ENCODE results near the gene KRT6B. TPM values are rescaled to one million over a fixed set of nuclear protein-coding genes. Genes with fewer than 3 reads are reported as not detected.

KRT6B gene
- total and polyA plus RNA-seq, 2 experiments from 2014 or later: not detected

GRCh38 chr12:52438305-52439301 lies 13.3 kb downstream of the KRT6B start:
- no peak for DNase-seq (ENCODE audit: low spot score)
- Mint-ChIP-seq H3K4me1 (peaks cover 17% of the 10 kb centered on the region), H3K9me3 (no peaks in the 10 kb centered on the region; the same call in 1 of the 3 replicates), H3K36me3 (ENCODE audit: low read depth) (no peaks in the 10 kb centered on the region), H3K4me3 (no peak overlapping the region), H3K27me3 (ENCODE audit: insufficient read depth, low read depth, poor library complexity) (peaks cover 3% of the 10 kb centered on the region), H3K27ac (no peak overlapping the region)
- H3K27ac ChIP-seq (ENCODE audit: low read depth): no peak overlapping the region
- H3K4me2 ChIP-seq: no peak overlapping the region
- H3K36me3 ChIP-seq (ENCODE audit: insufficient read depth): no peaks in the 10 kb centered on the region
- H3K27me3 ChIP-seq (ENCODE audit: insufficient read depth): no peaks in the 10 kb centered on the region
- H3K4me1 ChIP-seq (ENCODE audit: insufficient read depth): peaks cover 5% of the 10 kb centered on the region; the same call in 1 of the 2 replicates
- H3K4me3 ChIP-seq: no peak overlapping the region
- H3K9me2 ChIP-seq (ENCODE audit: insufficient read depth): peaks cover 8% of the 10 kb centered on the region; the same call in 1 of the 2 replicates
- H2AFZ ChIP-seq: no peak overlapping the region
- H4K20me1 ChIP-seq (replicated peaks; ENCODE audit: insufficient read depth): no peaks in the 10 kb centered on the region
- ATAC-seq: no peak
- no peaks in the 10 kb centered on the region for H3K79me2 ChIP-seq (replicated peaks; ENCODE audit: insufficient read depth)
- no peaks in the 10 kb centered on the region for H3F3A ChIP-seq (replicated peaks; ENCODE audit: low read depth)
- TF ChIP-seq NANOG (IDR thresholded peaks at IDR 0.05; ENCODE audit: borderline replicate concordance): no peak
- TF ChIP-seq POLR2AphosphoS5 (IDR thresholded peaks at IDR 0.05; ENCODE audit: low read depth): no peak

DNA sequence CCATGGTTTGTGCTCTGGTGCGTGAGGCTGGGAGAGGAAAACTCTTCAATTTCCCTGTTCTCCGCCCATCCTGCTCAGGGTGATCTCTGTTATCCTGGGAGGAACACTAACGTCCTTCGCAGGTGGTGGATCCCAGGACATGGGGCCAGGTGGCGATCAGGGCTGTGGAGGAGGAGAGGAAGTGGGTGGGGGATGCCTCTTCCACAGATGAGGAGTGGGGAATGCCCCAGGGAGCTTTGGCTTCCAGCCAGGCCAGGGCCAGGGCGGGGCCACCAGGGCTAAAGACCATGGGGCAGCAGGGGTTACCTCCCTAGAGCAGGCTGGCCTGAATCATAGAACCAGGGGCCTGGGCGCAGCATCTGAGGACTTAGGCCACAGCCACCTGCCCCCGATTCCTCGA lies 14.4 kb downstream of the KRT6B start:
- H3K27ac ChIP-seq (ENCODE audit: low read depth): no peak overlapping the region
- H4K20me1 ChIP-seq (replicated peaks; ENCODE audit: insufficient read depth): no peaks in the 10 kb centered on the region
- no peaks in the 10 kb centered on the region for H3F3A ChIP-seq (replicated peaks; ENCODE audit: low read depth)
- H3K4me1 ChIP-seq (ENCODE audit: insufficient read depth): peaks cover 4% of the 10 kb centered on the region; the same call in 1 of the 2 replicates
- H3K4me3 ChIP-seq: no peak overlapping the region
- Mint-ChIP-seq H3K36me3 (ENCODE audit: low read depth) (no peaks in the 10 kb centered on the region), H3K27me3 (ENCODE audit: insufficient read depth, low read depth, poor library complexity) (peaks cover 3% of the 10 kb centered on the region), H3K4me1 (peaks cover 10% of the 10 kb centered on the region), H3K27ac (no peak overlapping the region), H3K4me3 (no peak overlapping the region), H3K9me3 (no peaks in the 10 kb centered on the region; the same call in 1 of the 3 replicates)
- no peaks in the 10 kb centered on the region for H3K36me3 ChIP-seq (ENCODE audit: insufficient read depth)
- DNase-seq (ENCODE audit: low spot score) (no peak), ATAC-seq (no peak)
- H2AFZ ChIP-seq: no peak overlapping the region
- H3K79me2 ChIP-seq (replicated peaks; ENCODE audit: insufficient read depth): no peaks in the 10 kb centered on the region
- peaks cover 13% of the 10 kb centered on the region for H3K9me2 ChIP-seq (ENCODE audit: insufficient read depth)
- no peak overlapping the region for H3K4me2 ChIP-seq
- H3K27me3 ChIP-seq (ENCODE audit: insufficient read depth): no peaks in the 10 kb centered on the region
- no peak for TF ChIP-seq ZNF331 (CRISPR knock-in tag; IDR thresholded peaks at IDR 0.05; ENCODE audit: low read depth)
- TF ChIP-seq REST (IDR thresholded peaks at IDR 0.05; ENCODE audit: unreplicated experiment): no peak
- TF ChIP-seq CREB1 (CRISPR knock-in tag; IDR thresholded peaks at IDR 0.05; ENCODE audit: low read depth): no peak
- TF ChIP-seq JUNB (IDR thresholded peaks at IDR 0.05; ENCODE audit: unreplicated experiment): no peak
- no peak for TF ChIP-seq STAT1 (IDR thresholded peaks at IDR 0.05; ENCODE audit: unreplicated experiment)
- TF ChIP-seq, protein P1, sequence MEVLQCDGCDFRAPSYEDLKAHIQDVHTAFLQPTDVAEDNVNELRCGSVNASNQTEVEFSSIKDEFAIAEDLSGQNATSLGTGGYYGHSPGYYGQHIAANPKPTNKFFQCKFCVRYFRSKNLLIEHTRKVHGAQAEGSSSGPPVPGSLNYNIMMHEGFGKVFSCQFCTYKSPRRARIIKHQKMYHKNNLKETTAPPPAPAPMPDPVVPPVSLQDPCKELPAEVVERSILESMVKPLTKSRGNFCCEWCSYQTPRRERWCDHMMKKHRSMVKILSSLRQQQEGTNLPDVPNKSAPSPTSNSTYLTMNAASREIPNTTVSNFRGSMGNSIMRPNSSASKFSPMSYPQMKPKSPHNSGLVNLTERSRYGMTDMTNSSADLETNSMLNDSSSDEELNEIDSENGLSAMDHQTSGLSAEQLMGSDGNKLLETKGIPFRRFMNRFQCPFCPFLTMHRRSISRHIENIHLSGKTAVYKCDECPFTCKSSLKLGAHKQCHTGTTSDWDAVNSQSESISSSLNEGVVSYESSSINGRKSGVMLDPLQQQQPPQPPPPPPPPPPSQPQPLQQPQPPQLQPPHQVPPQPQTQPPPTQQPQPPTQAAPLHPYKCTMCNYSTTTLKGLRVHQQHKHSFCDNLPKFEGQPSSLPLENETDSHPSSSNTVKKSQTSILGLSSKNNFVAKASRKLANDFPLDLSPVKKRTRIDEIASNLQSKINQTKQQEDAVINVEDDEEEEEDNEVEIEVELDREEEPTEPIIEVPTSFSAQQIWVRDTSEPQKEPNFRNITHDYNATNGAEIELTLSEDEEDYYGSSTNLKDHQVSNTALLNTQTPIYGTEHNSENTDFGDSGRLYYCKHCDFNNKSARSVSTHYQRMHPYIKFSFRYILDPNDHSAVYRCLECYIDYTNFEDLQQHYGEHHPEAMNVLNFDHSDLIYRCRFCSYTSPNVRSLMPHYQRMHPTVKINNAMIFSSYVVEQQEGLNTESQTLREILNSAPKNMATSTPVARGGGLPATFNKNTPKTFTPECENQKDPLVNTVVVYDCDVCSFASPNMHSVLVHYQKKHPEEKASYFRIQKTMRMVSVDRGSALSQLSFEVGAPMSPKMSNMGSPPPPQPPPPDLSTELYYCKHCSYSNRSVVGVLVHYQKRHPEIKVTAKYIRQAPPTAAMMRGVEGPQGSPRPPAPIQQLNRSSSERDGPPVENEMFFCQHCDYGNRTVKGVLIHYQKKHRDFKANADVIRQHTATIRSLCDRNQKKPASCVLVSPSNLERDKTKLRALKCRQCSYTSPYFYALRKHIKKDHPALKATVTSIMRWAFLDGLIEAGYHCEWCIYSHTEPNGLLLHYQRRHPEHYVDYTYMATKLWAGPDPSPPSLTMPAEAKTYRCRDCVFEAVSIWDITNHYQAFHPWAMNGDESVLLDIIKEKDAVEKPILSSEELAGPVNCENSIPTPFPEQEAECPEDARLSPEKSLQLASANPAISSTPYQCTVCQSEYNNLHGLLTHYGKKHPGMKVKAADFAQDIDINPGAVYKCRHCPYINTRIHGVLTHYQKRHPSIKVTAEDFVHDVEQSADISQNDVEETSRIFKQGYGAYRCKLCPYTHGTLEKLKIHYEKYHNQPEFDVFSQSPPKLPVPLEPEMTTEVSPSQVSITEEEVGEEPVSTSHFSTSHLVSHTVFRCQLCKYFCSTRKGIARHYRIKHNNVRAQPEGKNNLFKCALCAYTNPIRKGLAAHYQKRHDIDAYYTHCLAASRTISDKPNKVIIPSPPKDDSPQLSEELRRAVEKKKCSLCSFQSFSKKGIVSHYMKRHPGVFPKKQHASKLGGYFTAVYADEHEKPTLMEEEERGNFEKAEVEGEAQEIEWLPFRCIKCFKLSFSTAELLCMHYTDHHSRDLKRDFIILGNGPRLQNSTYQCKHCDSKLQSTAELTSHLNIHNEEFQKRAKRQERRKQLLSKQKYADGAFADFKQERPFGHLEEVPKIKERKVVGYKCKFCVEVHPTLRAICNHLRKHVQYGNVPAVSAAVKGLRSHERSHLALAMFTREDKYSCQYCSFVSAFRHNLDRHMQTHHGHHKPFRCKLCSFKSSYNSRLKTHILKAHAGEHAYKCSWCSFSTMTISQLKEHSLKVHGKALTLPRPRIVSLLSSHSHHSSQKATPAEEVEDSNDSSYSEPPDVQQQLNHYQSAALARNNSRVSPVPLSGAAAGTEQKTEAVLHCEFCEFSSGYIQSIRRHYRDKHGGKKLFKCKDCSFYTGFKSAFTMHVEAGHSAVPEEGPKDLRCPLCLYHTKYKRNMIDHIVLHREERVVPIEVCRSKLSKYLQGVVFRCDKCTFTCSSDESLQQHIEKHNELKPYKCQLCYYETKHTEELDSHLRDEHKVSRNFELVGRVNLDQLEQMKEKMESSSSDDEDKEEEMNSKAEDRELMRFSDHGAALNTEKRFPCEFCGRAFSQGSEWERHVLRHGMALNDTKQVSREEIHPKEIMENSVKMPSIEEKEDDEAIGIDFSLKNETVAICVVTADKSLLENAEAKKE (CRISPR knock-in tag; IDR thresholded peaks at IDR 0.05): no peak
- TF ChIP-seq, protein P2, sequence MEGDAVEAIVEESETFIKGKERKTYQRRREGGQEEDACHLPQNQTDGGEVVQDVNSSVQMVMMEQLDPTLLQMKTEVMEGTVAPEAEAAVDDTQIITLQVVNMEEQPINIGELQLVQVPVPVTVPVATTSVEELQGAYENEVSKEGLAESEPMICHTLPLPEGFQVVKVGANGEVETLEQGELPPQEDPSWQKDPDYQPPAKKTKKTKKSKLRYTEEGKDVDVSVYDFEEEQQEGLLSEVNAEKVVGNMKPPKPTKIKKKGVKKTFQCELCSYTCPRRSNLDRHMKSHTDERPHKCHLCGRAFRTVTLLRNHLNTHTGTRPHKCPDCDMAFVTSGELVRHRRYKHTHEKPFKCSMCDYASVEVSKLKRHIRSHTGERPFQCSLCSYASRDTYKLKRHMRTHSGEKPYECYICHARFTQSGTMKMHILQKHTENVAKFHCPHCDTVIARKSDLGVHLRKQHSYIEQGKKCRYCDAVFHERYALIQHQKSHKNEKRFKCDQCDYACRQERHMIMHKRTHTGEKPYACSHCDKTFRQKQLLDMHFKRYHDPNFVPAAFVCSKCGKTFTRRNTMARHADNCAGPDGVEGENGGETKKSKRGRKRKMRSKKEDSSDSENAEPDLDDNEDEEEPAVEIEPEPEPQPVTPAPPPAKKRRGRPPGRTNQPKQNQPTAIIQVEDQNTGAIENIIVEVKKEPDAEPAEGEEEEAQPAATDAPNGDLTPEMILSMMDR (conservative IDR thresholded peaks at IDR 0.05; ENCODE audit: low read depth in 2 of 2): no peak
